Inferior parietal cortex (tissue), 1 donor: ENCODE results near the gene UHRF1.
"Not testable (repeated sequence)": the region's sequence is repeated elsewhere in the genome, so short reads cannot be mapped to it uniquely, and the experiment has no call there.

Source experiments
- DNase-seq: peaks from one replicate; pipeline ENCODE4 v3.0.0-alpha.2; 2016; ENCODE audit errors: extremely low spot score

UHRF1 gene

DNA sequence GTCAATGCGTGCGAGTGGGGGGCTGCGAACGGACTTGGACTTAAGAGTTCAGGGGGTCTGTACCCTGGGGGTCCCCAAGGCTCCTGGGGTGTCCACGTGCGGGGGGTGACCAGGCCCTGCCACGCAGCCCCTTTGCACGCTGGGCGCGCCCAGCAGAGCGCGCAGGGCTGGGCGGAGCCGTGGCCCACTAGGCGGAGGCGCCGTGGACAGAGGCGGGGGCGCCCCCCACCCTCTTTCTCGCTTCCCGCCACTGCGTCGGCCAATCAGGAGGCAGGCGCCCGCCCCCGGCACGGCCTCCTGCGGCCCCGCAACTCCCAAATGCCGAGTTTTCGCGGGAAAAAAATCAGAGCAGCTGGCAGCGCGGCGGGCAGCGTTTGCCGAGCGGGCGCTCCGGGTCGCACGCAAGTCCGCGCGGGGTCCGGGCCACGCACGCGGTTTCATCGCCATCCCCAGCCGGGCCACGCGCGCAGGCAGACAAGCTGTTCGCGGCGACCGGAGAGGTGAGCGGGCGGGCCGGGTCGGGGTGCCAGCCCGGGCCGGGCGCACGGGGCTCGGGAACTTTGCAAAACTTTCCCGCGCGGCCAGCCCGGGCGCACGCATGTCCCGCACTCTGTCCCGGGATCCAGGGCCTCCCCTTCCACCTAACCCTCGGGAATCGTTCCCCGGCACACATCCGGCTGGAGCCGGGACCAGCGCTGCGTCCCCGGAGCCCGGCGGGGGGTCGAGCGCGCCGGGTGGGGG is at the start of gene UHRF1:
TSS of gene UHRF1 (plus strand) at position 346 of the 741 bp plus-strand sequence. CDS start 1,385 bp downstream, outside the sequence.
- DNase-seq: no peak

- DNase-seq: no peak
Observed at GRCh38 chr19:4859697-4860096, 49.6 kb upstream of the UHRF1 start.

DNA sequence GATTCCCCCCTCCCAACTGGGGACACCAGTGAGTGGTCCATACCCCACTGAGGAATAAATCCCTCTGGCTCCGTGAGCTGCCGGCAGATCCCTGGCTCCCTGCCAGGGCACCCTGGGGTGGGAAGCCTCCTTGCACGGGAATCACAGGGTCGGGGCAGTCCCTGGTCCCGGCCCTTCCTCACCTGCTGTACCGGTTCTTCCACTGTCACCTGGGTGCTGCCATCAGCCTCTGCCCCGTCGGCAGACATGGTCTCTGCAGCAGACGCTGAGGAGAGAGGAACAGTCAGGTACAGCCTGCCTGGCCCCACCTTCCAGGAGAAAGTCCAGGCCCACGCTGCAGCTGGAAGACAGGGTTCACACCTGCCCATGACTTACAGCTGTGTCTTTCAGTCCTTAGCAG is 48.2 kb upstream of the UHRF1 start:
- no peak for DNase-seq

GRCh38 chr19:4866595-4867424 is 42.5 kb upstream of the UHRF1 start:
- DNase-seq: no peak

DNA sequence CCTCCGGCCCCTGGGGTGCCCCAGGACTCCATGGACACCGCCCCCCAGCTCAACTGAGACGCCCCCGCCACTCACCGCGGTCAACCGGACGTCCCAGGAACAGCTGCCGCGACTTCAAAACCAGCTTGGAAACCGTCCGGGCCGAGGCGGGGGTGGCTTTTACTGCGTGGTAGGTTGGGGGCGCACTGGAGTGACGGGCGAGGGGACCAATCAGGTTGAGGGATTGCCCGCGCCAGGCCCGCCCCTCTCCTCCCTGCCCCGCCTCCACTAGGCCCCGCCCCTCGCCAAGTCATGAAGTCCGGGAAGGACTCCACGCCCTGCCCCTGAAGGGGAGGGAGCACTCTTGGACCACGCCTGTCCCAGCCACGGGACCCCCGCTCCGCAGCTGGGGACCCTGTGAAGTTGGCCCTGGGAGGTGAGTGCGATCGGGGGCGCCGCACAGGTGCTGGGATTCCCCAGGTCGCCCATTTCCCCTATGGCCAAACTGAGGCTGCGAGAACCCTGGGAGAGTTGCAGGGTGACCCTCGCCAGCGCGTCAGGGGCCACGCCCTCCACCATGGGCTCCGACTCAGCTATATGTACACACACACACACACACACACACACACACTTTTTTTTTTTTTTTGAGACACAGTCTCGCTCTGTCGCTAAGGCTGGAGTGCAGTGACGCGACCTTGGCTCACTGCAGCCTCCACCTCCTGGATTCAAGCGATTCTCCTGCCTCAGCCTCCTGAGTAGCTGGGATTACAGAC is 41.6 kb upstream of the UHRF1 start, which contains the start of gene PLIN3:
TSS of gene PLIN3 (minus strand) at position 134 of the 752 bp plus-strand sequence. CDS start 6,273 bp downstream, outside the sequence.
- DNase-seq: peak; percentile 74

- no peak for DNase-seq
Observed at GRCh38 chr19:4868286-4868834, 40.9 kb upstream of the UHRF1 start.

- no peak for DNase-seq
Observed at GRCh38 chr19:4870025-4870700, 39.1 kb upstream of the UHRF1 start.

- no peak for DNase-seq
Observed at GRCh38 chr19:4871711-4872110, 37.6 kb upstream of the UHRF1 start.

GRCh38 chr19:4873930-4874329 is 35.4 kb upstream of the UHRF1 start:
- no peak for DNase-seq

- DNase-seq: peak; percentile 87
Observed at GRCh38 chr19:4877753-4878490, 31.4 kb upstream of the UHRF1 start.

- DNase-seq: peak; percentile 37
Observed at GRCh38 chr19:4878491-4878968, 30.8 kb upstream of the UHRF1 start.

GRCh38 chr19:4879041-4879440 is 30.3 kb upstream of the UHRF1 start:
- DNase-seq: no peak

DNA sequence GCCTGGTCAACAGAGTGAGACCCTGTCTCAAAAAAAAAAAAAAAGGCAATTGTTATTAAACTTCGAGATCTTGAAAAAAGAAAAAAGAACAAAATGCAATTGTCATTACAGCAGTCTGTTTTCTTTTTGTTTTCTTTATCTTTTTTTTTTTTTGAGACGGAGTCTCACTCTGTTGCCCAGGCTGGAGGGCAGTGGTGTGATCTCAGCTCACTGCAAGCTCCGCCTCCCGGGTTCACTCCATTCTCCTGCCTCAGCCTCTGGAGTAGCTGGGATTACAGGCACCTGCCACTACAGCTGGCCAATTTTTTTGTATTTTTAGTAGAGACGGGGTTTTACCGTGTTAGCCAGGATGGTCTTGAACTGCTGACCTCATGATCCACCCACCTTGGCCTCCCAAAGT is 26.4 kb upstream of the UHRF1 start:
- DNase-seq: not testable (repeated sequence)

- not testable (repeated sequence) for DNase-seq
Observed at GRCh38 chr19:4884993-4885392, 24.3 kb upstream of the UHRF1 start.

DNA sequence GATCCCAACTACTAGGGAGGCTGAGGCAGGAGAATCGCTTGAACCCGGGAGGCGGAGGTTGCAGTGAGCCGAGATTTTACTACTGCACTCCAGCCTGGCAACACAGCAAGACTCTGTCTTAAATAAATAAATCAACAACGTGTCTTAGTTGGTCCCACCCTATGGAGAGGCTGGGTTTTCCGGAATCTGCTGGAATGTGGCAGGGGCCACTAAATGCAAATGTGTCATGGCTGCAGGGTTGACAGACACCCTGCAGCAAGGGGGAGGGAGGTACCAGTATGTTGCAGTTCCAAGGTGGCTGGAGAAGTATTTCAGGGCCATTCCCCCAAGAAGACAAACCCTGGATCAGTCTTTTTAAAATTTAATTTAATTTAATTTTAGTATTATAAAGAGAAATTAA is 21.5 kb upstream of the UHRF1 start:
- DNase-seq: not testable (repeated sequence)

GRCh38 chr19:4889034-4889815 is 20.1 kb upstream of the UHRF1 start:
- no peak for DNase-seq

GRCh38 chr19:4891066-4891465 is 18.2 kb upstream of the UHRF1 start:
- no peak for DNase-seq

DNA sequence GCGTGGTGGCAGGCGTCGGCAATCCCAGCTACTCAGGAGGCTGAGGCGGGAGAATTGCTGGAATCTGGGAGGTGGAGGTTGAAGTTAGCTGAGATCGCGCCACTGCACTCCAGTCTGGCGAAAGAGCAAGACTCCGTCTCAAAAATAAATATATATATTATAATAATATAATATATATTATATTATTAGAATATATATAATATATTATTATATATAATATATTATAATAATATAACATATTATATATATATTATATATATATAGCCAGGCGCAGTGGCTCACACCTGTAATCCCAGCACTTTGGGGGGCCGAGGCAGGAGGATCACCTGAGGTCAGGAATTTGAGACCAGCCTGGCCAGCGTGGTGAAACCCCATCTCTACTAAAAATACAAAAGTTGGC is 16.3 kb upstream of the UHRF1 start:
- not testable (repeated sequence) for DNase-seq

GRCh38 chr19:4896372-4896771 is 12.9 kb upstream of the UHRF1 start:
- no peak for DNase-seq

- DNase-seq: no peak
Observed at GRCh38 chr19:4897146-4897545, 12.2 kb upstream of the UHRF1 start.
